G401.6 (cell line): Measurements from ENCODE around the gene PCDHAC1.
"Not testable (repeated sequence)": the region's sequence is repeated elsewhere in the genome, so short reads cannot be mapped to it uniquely, and the experiment has no call there.

Source experiments
- FAIRE-seq: peaks from 2 replicates; lab custom pipeline; 2012; peaks lifted over from hg19 to GRCh38; lab: Jason Lieb, UNC

PCDHAC1 gene

GRCh38 chr5:140925806-140926442 lies at the start of gene PCDHAC1:
Gene PCDHAC1, plus strand, starts transcription at chr5:140926299. Its CDS starts 594 bp downstream, at chr5:140926893.
- no peak for FAIRE-seq

- not testable (repeated sequence) for FAIRE-seq
Measured at GRCh38 chr5:140876541-140877261, 49.4 kb upstream of the PCDHAC1 start.

GRCh38 chr5:140877262-140877581 lies 48.9 kb upstream of the PCDHAC1 start:
- FAIRE-seq: no peak

GRCh38 chr5:140881889-140882590 lies 44.1 kb upstream of the PCDHAC1 start, which contains the start of gene PCDHA13:
Gene PCDHA13, plus strand, starts transcription at chr5:140882124. Its CDS starts 145 bp downstream, at chr5:140882269.
- FAIRE-seq: no peak

GRCh38 chr5:140882591-140882899 lies 43.6 kb upstream of the PCDHAC1 start:
- FAIRE-seq: no peak

GRCh38 chr5:140883373-140883772 lies 42.7 kb upstream of the PCDHAC1 start:
- FAIRE-seq: no peak

- no peak for FAIRE-seq
Measured at GRCh38 chr5:140883927-140884697, 42.0 kb upstream of the PCDHAC1 start.

GRCh38 chr5:140916325-140916724 lies 9.8 kb upstream of the PCDHAC1 start:
- FAIRE-seq: no peak

- no peak for FAIRE-seq
Measured at GRCh38 chr5:140923601-140924000, 2.5 kb upstream of the PCDHAC1 start.

- FAIRE-seq: no peak
Measured at GRCh38 chr5:140926443-140927227, 536 bp downstream of the PCDHAC1 start.

- FAIRE-seq: no peak
Measured at GRCh38 chr5:140927228-140927573, 1.1 kb downstream of the PCDHAC1 start.

GRCh38 chr5:140934964-140935606 lies 9.0 kb downstream of the PCDHAC1 start:
- FAIRE-seq: no peak

- no peak for FAIRE-seq
Measured at GRCh38 chr5:140946578-140946977, 20.5 kb downstream of the PCDHAC1 start.

- FAIRE-seq: no peak
Measured at GRCh38 chr5:140951636-140952035, 25.5 kb downstream of the PCDHAC1 start.

- FAIRE-seq: no peak
Measured at GRCh38 chr5:140953234-140953633, 27.1 kb downstream of the PCDHAC1 start.

- FAIRE-seq: no peak
Measured at GRCh38 chr5:140962190-140962589, 36.1 kb downstream of the PCDHAC1 start.

GRCh38 chr5:140964356-140964755 lies 38.3 kb downstream of the PCDHAC1 start:
- FAIRE-seq: no peak

GRCh38 chr5:140965905-140966292 lies 39.8 kb downstream of the PCDHAC1 start:
- FAIRE-seq: no peak

GRCh38 chr5:140966293-140967225 lies 40.5 kb downstream of the PCDHAC1 start, which contains the start of gene PCDHAC2:
Gene PCDHAC2, plus strand, starts transcription at chr5:140966476. Its CDS starts 291 bp downstream, at chr5:140966767.
- no peak for FAIRE-seq

- no peak for FAIRE-seq
Measured at GRCh38 chr5:140967226-140967893, 41.3 kb downstream of the PCDHAC1 start.
